Esophagus squamous epithelium (tissue), 5 donors: ENCODE measurements around the gene IFNG. TPM values are rescaled to one million over a fixed set of nuclear protein-coding genes. Genes with fewer than 3 reads are reported as not detected.

Experiments
- DNase-seq: peaks from one replicate; lab custom pipeline; 2025; lab: John Stamatoyannopoulos, UW
- H3K27ac ChIP-seq, 4 donors: fragments of 200-600 bp; sonication (generic); one replicate each; pipeline ENCODE4 v1.5.1; 2016 to 2019; ENCODE audit warnings: mild to moderate bottlenecking in 1 of 4
- H3K27me3 ChIP-seq, 4 donors: fragments of 200-600 bp; sonication (generic); 1 replicate in 3 of 4; 2 replicates in 1 of 4; pipeline versions ENCODE4 v1.5.1 to v1.6.0; 2017 to 2021; ENCODE audit warnings: antibody characterized with exemption in 1 of 4
- H3K36me3 ChIP-seq, 3 donors: fragments of 200-600 bp; sonication (generic); one replicate each; pipeline ENCODE4 v1.5.1; 2016 to 2019
- H3K4me1 ChIP-seq, 3 donors: fragments of 200-600 bp; sonication (generic); one replicate each; pipeline ENCODE4 v1.5.1; 2017 to 2019
- H3K4me3 ChIP-seq, 4 donors: fragments of 200-600 bp; sonication (generic); 1 replicate in 3 of 4; 2 replicates in 1 of 4; pipeline ENCODE4 v1.5.1; 2016 to 2019; ENCODE audit warnings: mild to moderate bottlenecking in 2 of 4, moderate library complexity in 1 of 4
- H3K9me3 ChIP-seq, 3 donors: fragments of 200-600 bp; sonication (generic); one replicate each; pipeline ENCODE4 v1.5.1; 2016 to 2019
- POLR2A ChIP-seq, 4 donors: fragments of 450-650 bp; IDR thresholded peaks; one replicate each; pipeline ENCODE4 v1.6.1; 2017; ENCODE audit warnings: antibody characterized with exemption in 4 of 4, mild to moderate bottlenecking in 4 of 4, moderate library complexity in 3 of 4
- WGBS, 2 donors: methylation state at CpG; one replicate each; pipeline ENCODE4 v1.1.5; 2018; 5-methylcytosine and 5-hydroxymethylcytosine counted together
- intact Hi-C: fragments of 100-400 bp; cut with DNase I; formaldehyde crosslinking; loops from one replicate; pipeline ENCODE4 v1.15.0; 2022
- total RNA-seq, 4 donors: library from RNA; depleted of rRNA; stranded (reverse); fragments of >200 nt; gene quantifications; one replicate each; pipeline ENCODE4 v1.1.0, GENCODE V29; 2016
- TF ChIP-seq, protein P1 (sequence below), 6 experiments: fragments of 450-650 bp in 4 of 6; fragments of 200-600 bp in 2 of 6; sonication (generic) in 2 of 6; IDR thresholded peaks; one replicate each; pipeline ENCODE4 v1.5.1; 2016 to 2019; ENCODE audit warnings: antibody characterized with exemption in 6 of 6, mild to moderate bottlenecking in 4 of 6, moderate library complexity in 4 of 6
- donor health status: DM: yes; HTN: yes; CAD: no.

The IFNG gene
- total RNA-seq, 4 donors from 2014 or later: not detected

DNA sequence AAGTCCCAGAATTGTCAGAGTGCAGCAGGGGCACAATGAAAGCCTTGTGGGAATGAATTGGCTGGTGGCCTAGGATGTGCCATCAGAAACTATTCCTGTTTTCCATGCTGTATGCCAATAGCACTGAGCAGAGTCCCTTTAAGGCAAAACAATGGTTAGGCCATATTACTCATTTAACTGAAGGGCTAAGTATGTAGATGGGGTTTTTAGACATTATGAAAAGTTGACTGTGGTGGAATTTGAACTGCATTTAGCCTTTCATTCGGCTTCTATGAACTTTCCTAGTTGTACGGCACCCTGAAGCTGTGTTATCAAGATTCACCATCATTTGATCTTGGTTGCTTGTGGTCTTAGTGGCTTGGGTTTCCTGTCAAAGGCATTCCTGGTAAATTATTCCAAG, 41.3 kb upstream of the IFNG start:
- Histone ChIP-seq H3K36me3 (no peaks in the 10 kb centered on the region), H3K4me3 (no peak overlapping the region), H3K27ac (no peak overlapping the region), H3K27me3 (peaks cover 0 to 3% (median 0%) of the 10 kb centered on the region in 4 donors), H3K9me3 (no peaks in the 10 kb centered on the region), H3K4me1 (no peaks in the 10 kb centered on the region)
- 59 to 83% methylated on average over 2 of the region's 2 CpGs for WGBS, 2 donors
- TF ChIP-seq, protein P1, sequence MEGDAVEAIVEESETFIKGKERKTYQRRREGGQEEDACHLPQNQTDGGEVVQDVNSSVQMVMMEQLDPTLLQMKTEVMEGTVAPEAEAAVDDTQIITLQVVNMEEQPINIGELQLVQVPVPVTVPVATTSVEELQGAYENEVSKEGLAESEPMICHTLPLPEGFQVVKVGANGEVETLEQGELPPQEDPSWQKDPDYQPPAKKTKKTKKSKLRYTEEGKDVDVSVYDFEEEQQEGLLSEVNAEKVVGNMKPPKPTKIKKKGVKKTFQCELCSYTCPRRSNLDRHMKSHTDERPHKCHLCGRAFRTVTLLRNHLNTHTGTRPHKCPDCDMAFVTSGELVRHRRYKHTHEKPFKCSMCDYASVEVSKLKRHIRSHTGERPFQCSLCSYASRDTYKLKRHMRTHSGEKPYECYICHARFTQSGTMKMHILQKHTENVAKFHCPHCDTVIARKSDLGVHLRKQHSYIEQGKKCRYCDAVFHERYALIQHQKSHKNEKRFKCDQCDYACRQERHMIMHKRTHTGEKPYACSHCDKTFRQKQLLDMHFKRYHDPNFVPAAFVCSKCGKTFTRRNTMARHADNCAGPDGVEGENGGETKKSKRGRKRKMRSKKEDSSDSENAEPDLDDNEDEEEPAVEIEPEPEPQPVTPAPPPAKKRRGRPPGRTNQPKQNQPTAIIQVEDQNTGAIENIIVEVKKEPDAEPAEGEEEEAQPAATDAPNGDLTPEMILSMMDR (IDR thresholded peaks at IDR 0.05): no peak
- intact Hi-C loops: no loop called here
- DNase-seq: no peak

DNA sequence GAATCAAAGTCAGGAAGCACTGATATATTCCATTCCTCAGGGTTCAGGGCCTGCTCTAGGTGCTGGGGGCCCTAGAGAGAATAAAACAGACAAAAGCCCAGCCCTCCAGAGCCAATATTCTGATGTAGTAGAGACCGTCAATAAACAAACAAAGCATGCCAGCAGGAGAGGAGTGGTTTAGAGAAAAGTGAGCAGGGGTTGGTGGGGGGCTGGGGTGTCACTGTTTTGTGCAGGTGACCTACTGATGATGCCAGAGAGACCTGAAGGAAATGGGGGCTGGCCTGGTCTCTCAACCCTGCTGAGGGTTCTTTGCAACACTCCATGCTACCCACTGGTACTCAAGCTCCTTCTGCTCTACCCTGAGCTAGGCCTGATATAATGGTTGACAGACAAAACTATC, 39.6 kb upstream of the IFNG start:
- no peak overlapping the region for H3K27ac ChIP-seq
- WGBS, 2 donors: 90 to 100% methylated on average over 1 of the region's 1 CpG
- TF ChIP-seq POLR2A (IDR thresholded peaks at IDR 0.05): no peak
- TF ChIP-seq, protein P1 (IDR thresholded peaks at IDR 0.05): no peak
- no peaks in the 10 kb centered on the region for H3K36me3 ChIP-seq
- peaks cover 0 to 4% (median 0%) of the 10 kb centered on the region in 4 donors for H3K27me3 ChIP-seq
- no peaks in the 10 kb centered on the region for H3K9me3 ChIP-seq
- no peak overlapping the region for H3K4me3 ChIP-seq
- intact Hi-C loops: no loop called here
- H3K4me1 ChIP-seq: no peaks in the 10 kb centered on the region
- no peak for DNase-seq

DNA sequence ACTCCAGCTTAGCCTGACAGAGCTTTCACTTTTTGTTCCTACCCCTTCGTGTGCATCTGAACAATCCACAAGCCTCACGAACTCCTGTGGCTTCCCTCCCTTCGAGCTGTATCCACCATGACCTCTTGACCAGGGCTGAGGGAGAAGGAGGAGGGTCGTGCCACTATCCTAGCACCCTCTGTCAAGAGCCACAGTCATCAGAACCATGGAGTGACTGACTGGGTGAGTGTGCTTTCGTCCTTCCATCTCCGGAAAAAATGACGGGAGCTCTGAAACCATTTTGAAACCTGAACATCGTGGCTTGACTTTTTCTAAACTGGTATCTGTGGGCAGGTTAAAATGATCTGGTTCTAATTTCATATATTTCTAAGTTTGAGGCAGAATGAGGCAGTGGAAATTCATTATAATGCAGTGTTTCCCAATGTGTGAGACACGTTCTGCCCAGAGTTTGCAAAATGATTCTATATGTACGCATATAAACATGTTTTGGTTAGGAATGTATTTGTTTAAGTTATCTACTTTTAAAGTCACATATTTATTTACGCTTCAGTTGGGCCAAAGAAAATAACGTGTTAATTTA, 39.1 kb upstream of the IFNG start:
- peaks cover 0 to 4% (median 0%) of the 10 kb centered on the region in 4 donors for H3K27me3 ChIP-seq
- H3K4me1 ChIP-seq: no peaks in the 10 kb centered on the region
- no peak overlapping the region for H3K4me3 ChIP-seq
- DNase-seq: no peak
- no peaks in the 10 kb centered on the region for H3K9me3 ChIP-seq
- 70 to 73% methylated on average over 12 of the region's 12 CpGs for WGBS, 2 donors
- intact Hi-C loops: no loop called here
- H3K36me3 ChIP-seq: no peaks in the 10 kb centered on the region
- H3K27ac ChIP-seq: no peak overlapping the region
- TF ChIP-seq, protein P1 (IDR thresholded peaks at IDR 0.05): no peak
- no peak for TF ChIP-seq POLR2A (IDR thresholded peaks at IDR 0.05)

DNA sequence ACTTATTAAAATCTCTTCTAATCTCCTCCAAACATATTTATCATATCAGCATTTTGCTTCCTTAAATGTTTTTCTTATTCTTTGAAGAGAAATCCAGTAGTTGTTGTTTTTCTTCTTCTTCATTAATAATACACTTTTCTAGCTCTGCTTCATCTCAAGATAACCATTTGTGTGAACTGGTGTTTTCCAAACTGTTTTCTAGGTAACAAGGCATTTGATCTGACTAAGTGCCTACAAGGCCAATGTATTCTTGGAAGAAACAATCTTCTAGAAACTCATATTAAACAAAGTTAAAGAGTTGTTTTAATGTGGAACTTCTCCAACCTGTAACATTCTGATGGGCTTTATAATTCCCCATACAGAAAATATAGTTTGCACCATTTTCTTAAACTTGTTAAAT, 30.8 kb upstream of the IFNG start:
- H3K4me1 ChIP-seq: no peaks in the 10 kb centered on the region
- H3K9me3 ChIP-seq: no peaks in the 10 kb centered on the region
- H3K27me3 ChIP-seq: peaks cover 0 to 23% (median 0%) of the 10 kb centered on the region in 4 donors
- no peak for TF ChIP-seq POLR2A (IDR thresholded peaks at IDR 0.05)
- no peaks in the 10 kb centered on the region for H3K36me3 ChIP-seq
- no peak for DNase-seq
- H3K27ac ChIP-seq: no peak overlapping the region
- H3K4me3 ChIP-seq: no peak overlapping the region
- intact Hi-C loops: no loop called here

DNA sequence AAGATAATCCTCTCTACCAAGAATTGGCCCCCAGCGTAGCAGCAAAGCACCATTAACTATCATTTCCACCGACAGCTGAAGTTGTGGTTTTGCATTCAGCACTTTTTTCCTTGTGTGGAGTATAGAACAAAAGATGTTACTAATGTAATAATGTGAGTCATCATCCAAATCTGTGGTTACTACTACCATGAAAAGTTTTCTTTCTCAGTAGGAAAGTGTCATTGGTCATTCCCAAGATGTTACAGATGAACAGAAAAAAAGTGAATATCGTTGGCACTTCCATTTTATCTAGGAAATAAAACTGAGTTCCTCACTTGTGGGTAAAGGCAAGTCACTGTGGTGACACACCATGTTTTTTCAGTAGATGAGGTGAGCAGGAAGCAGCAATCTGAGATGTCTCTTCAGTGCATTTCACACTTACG, 30.3 kb upstream of the IFNG start:
- intact Hi-C loops: no loop called here
- TF ChIP-seq, protein P1 (IDR thresholded peaks at IDR 0.05): no peak
- no peak for TF ChIP-seq POLR2A (IDR thresholded peaks at IDR 0.05)
- H3K36me3 ChIP-seq: no peaks in the 10 kb centered on the region
- no peaks in the 10 kb centered on the region for H3K4me1 ChIP-seq
- WGBS, 2 donors: 44 to 45% methylated on average over 4 of the region's 4 CpGs
- peaks cover 0 to 27% (median 0%) of the 10 kb centered on the region in 4 donors for H3K27me3 ChIP-seq
- DNase-seq: no peak
- H3K9me3 ChIP-seq: no peaks in the 10 kb centered on the region
- no peak overlapping the region for H3K27ac ChIP-seq
- no peak overlapping the region for H3K4me3 ChIP-seq

DNA sequence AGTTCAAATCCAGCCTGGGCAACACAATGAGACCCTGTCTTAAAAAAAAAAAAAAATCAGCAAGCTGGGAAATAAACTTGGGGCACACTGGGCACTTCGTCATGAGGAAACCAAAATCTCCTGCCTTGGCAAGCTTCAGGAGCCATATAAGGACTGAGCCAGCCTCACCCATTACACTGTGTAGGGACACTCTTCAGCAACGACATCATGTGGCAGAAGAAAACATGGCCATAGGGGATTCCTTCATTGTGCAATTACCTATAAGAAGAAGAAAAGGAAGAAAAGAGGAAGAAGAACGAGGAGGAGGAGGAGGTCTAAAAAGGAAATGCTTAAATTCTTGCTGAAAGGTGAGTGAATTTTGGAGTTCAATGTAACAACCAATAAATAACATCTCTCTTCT, 26.1 kb upstream of the IFNG start:
- Histone ChIP-seq H3K27ac (no peak overlapping the region), H3K9me3 (no peaks in the 10 kb centered on the region), H3K4me1 (peaks cover 0 to 20% (median 5%) of the 10 kb centered on the region in 3 donors), H3K36me3 (no peaks in the 10 kb centered on the region), H3K27me3 (peaks cover 0 to 27% (median 0%) of the 10 kb centered on the region in 4 donors), H3K4me3 (no peak overlapping the region)
- no peak for DNase-seq
- no peak for TF ChIP-seq POLR2A (IDR thresholded peaks at IDR 0.05)
- TF ChIP-seq, protein P1 (IDR thresholded peaks at IDR 0.05): no peak
- WGBS, 2 donors: 39 to 52% methylated on average over 3 of the region's 3 CpGs
- intact Hi-C loops: no loop called here
